ENCODE measurements around the gene COQ2.
A peak's percentile ranks its signal among the peaks of the same experiment; 100 is the strongest.
"Not testable (repeated sequence)": the region's sequence is repeated elsewhere in the genome, so short reads cannot be mapped to it uniquely, and the experiment has no call there.

COQ2 gene

DNA sequence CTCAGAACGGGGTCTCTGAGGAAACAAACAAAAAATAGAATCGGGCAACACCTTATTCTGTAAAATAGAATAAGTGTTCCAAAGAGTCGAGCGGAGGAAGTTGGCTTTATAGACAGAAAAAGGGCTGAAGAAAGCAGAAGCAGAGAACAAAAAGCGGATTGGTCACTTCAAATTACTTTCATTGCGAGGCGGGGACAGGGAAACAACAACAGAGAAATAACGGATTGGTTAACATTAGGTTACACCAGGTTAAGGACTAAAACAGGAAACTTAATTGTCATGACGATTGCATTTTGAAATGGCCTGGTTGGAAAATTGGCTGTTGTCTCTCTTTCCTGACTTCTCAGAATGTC is 433 bp upstream of the COQ2 start:
- DNase-seq (ENCODE audit: low read depth in 4 of 4, low spot score in 1 of 4): no peak

DNA sequence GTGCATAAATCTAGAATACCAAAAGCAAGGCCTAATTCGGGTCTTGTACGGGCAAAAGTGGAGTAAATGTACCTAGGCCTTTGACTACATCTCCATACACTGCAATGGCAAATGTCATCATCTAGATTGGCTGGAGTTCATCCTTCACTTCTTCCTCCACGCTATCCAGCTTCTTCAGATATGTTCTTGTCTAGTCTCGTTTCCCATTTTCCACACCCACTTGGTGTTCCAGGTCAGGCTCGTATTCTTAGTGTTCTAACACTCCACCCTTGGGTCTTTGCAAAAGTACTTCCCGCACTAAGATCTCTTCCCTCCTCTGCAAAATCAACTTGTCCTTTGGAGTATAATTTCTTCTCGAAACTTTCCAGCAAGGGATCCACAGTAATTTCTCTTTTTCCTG is 1.4 kb downstream of the COQ2 start:
- DNase-seq (ENCODE audit: low read depth in 4 of 4, low spot score in 1 of 4): no peak

DNA sequence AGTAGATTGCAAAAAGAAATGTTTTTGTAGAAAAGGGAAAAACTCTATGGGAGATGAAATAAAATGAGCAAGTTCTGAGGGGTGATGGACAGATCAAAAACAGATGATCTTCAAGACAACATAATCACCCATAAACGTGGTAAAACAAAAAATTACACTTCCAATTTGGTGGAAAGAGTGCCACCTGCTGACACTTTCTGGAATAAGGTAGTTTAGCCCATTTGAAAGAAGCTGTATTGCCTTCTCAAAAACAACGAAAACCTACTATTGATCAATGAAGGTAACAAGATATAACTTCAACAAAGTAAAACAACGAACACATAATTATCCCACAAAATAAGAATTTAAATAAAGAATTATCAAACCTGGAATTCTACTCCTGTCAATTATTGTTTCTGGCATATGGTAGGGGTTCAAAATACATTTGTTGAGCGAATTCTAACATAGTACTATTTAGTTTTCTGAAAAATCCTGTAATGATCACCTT is 2.5 kb downstream of the COQ2 start:
- peak; percentile 25 to 41 (median 31) for DNase-seq (ENCODE audit: low read depth in 4 of 4, low spot score in 1 of 4)

DNA sequence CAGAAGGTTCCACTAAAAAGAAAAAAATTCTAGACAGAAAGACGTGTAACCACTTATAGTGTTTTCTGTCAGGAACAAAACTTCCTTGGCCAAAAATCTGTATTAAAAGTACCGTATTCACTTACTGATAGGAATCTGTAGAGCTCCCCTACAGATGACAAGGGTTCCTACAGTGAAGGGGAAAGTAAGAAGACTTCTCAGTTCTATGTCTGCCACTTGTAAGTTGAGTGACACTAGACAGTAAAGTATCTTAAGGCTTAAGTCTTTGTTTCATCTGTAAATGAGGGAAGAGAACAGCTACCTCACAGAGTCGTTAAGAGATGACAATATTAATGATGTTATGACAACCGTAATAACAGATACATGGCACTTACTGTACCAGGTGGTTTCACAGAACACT is 3.3 kb downstream of the COQ2 start:
- no peak for DNase-seq (ENCODE audit: low read depth in 4 of 4, low spot score in 1 of 4)

DNA sequence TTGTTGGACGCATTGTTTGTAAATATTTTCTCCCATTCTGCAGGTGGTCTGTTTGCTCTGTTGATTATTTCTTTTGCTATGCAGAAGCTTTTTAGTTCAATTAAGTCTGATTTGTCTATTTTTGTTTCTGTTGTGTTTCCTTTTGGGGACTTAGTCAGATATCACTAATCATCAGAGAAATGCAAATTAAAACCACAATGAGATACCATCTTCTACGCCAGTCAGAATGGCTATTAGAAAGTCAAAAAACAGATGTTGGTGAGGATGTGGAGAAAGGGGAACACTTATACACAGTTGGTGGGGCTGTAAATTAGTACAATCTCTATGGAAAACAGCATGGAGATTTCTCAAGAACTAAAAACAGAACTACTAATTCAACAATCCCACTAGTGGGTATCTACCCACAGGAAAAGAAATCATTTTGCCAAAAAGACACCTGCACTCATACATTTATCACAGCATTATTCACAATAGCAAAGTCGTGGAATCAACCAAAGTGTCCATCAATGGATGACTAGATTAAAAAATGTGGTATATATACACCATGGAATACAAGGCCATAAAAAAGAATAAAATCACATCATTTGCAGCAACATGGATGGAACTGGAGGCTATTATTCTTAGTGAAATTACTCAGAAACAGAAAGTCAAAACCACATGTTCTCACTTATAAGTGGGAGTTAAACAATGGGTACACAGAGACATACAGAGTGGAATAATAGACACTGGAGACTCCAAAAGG is 8.1 kb downstream of the COQ2 start:
- no peak for DNase-seq (ENCODE audit: low read depth in 4 of 4, low spot score in 1 of 4)

DNA sequence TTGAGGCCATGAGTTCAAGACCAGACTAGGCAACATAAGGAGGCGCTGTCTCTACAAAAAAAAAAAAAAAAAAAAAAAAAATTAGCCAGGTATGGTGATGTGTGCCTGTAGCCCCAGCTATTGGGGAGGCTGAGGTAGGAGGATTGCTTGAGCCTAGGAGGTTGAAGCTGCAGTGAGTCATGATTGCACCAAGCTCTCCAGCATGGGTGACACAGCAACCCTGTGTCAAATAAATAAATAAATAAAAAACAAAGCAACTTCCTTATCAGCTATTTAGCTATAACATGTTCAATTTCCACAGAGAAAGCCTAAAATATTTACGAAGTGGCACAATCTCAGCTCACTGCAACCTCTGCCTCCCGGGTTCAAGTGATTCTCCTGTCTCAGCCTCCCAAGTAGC is 10.7 kb downstream of the COQ2 start:
- DNase-seq (ENCODE audit: low read depth in 4 of 4, low spot score in 1 of 4): not testable (repeated sequence)

DNA sequence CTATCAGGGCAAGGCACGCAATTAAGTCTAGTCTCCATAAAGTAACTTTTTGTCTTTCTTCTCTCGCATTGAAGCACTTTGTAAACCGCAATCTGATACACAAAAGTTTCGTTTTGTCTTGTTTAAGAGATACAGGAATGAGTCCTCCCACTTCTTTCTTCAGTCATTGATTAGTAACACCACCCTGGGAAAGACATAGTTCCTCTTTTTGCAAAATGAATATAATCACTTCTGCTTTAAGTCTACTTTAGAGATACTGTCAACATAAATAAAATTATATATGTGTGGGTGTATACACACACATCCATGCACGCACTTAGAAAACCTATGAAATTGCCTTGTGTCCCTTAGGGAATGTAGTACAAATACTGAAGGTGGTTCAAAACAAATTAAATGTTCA is 11.7 kb downstream of the COQ2 start:
- no peak for DNase-seq (ENCODE audit: low read depth in 4 of 4, low spot score in 1 of 4)

DNA sequence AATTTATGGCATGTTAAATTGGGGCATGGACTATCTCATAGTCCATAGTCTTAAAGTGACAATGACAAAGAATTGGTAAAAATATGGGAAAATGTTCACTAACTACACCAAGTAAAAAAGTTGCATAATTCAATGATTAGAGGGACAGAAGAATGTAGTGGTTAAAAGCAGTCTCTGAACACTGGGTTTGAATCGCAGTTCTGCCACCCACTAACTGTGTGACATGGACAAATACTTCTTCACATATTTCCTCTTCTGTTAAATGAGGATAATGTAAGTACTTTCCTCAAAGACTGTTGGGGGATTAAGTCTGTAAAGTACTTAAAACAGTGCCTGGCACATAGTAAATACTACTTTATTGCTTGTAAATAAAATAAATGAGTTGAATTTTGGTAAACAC is 15.3 kb downstream of the COQ2 start:
- no peak for DNase-seq (ENCODE audit: low read depth in 4 of 4, low spot score in 1 of 4)

DNA sequence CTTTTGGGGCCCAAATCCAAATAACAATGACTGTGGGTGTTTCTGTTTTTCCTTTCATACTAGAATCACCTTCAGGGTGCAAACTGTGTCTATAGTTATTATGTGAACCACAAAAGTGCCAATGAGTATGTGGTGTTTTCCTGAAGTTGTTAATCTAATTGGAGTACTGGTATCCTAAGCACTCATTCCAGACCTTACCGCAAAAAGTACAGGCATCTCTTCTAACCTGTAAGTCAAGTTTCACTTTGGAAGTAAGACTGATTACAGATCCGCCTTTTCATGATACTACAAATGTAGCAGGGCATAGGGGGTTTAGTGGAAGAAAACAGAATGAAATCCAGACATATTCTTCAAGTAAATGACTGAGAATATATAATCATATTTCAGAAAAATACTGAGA is 16.1 kb downstream of the COQ2 start:
- DNase-seq (ENCODE audit: low read depth in 4 of 4, low spot score in 1 of 4): no peak

DNA sequence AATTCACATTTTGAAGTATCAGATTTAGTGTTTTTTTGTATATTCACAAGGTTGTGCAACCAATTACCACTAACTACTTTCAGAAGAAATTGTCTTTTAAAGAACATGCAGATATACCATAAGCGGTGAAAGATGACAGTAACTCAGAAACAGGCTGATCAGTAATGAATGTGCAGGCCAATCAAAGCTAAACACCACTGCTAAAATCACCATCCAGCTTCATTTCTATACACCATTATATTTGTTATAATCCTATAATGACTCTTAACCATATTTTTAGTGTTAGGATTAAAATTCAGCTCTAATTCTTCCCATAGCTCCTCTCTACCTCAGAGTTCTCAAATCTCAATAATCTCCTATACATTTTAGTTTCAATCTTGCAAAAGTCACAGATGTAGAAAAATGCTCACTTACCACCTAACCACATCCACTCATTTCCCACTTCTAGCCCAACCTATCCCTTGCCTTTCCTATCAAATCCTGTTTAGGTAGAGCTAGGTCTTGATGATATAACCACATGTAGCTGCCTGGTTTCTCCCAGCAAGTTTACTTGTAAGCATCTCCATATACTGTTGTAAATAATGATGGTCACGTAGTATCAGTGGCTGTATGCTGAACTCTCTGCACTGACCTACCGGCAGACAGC is 16.6 kb downstream of the COQ2 start:
- DNase-seq (ENCODE audit: low read depth in 4 of 4, low spot score in 1 of 4): no peak

DNA sequence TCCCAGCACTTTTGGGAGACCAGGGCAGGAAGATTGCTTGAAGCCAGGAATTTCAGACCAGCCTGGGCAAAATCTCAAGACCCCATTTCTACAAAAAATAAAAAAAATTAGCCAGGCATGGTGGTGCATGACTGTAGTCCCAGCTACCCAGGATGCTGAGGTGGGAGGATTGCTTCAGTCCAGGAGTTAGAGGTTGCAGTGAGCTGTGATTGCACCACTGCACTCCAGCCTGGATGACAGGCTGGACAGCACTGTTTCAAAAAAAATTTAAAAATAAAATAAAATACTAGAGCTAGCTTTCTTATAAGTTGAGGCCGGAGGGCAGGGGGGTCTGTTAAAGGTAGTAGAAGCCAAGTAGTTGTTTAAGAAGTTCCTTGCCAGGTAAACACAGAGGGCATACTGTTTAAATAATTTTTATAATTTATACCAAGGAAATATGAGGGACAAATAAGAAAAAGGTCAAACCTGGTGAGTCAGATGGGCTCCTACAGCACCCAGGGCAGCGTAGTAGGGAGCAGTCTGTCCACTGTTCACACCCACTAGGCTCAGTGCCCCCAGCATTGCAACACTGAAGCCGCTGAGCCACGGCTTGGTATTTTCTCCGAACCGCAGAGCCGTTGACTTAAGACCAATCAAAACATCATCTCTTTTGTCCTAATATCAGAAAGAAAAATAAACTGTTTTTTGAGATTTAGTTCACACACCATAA is 17.3 kb downstream of the COQ2 start:
- DNase-seq (ENCODE audit: low read depth in 4 of 4, low spot score in 1 of 4): no peak

DNA sequence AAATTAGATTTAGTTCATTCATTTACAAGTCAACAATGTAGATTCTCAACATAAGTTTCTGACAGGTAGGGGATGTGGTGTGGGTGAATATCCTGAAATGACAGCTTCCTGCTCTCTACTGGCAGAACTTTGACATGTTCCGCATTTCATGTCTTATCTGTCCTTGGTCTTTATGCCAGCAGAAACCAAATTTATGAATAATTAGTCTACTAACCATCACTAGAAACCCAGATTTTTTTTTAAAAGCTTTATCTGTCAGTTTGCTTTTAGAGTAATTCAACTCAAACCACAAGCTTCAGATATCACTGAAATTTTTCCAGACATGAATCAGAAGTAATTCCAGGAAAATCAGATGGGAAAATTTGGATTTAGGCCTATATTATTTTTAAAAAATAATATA is 17.9 kb downstream of the COQ2 start:
- no peak for DNase-seq (ENCODE audit: low read depth in 4 of 4, low spot score in 1 of 4)

DNA sequence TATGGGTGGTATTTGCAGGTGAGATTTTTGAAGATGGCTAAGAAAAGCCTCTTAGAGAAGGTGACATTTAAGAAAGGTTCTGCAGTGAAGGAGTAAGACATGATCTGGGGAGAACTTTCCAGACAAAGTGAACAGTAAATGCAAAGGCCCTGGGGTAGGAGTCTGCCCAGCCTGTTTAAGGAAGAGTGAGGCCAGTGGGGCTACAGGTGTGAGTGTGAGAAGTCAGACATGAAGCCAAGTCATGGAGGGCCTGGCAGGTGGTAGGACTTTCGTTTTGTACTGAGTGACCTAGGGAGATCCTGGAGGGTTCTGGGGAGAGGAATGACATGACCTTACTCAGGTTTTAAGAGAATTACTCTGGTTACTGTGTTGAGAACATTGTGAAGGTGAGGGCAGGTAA is 21.5 kb downstream of the COQ2 start:
- no peak for DNase-seq (ENCODE audit: low read depth in 4 of 4, low spot score in 1 of 4)

DNA sequence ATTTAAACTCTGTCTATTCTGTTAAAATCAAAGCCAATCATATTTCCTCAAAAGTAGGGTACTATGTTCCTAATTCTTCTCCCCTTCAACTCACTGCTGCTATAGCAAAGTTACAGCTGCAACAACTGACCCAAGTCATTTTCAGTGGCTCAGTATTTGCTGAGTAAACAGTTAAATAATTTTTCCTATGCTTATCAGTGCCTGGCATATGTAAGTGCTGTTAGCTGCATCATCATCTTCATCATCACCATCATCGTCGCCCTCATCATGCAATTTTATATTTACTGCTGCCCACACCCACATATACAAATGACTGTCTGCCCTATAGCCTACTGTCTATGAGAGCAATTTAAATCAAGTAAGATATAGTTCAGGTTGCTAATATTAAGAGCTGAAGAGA is 21.9 kb downstream of the COQ2 start:
- no peak for DNase-seq (ENCODE audit: low read depth in 4 of 4, low spot score in 1 of 4)

DNA sequence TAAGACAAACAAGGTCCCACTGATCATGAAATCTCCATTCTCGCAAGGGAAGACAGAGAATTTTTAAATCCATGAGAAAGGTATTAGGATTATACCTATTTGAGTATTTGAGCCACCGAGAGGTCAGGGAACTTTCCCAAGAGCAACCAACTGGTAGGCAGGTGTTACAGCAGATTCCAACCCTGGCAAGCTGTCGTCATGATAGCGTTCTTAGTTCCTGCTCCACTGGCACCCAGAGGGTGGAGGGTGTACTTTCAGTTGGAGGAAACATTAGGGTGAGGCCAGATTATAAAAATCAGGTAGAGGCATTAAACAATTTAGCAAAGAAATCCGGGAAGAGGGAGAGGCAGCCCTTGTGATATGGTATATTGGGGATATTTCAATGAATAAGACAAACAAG is 23.3 kb downstream of the COQ2 start:
- DNase-seq (ENCODE audit: low read depth in 4 of 4, low spot score in 1 of 4): no peak

DNA sequence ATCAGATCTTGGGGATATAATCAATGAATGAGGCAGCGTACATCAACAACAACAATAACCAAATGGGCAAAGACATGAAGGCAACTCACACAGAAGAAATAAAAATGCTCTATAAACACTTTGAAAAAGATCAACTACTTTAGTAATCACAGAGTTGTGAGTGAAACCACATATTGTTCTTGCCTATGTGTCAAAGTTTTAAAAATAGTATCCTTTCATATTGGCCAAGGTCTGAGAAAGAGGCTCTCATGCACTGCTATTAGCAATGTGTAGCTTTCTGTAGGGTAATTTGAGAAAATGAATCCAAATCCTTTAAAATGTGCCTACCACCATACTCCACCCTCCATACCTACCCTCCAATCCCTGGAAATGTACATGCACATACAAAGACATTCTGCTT is 25.0 kb downstream of the COQ2 start:
- DNase-seq (ENCODE audit: low read depth in 4 of 4, low spot score in 1 of 4): no peak

DNA sequence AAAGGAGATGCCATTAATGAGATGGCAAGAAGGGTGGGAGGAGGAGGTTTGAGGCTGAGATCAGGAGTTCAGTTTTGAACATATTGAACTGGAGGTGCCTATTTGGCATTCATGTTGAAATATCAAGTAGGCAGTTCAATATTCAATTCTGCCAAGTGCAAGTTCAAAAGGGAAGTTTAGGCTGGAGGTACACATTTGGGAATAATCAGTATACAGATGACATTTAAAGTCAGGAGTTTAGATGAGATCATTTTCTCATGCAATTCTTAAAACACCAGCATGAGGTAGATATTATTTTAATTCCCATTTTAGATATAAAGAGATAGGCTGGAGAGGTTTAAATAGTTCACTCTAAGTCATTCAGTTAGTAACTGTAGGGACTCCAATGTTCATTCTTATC is 26.1 kb downstream of the COQ2 start:
- DNase-seq (ENCODE audit: low read depth in 4 of 4, low spot score in 1 of 4): no peak

DNA sequence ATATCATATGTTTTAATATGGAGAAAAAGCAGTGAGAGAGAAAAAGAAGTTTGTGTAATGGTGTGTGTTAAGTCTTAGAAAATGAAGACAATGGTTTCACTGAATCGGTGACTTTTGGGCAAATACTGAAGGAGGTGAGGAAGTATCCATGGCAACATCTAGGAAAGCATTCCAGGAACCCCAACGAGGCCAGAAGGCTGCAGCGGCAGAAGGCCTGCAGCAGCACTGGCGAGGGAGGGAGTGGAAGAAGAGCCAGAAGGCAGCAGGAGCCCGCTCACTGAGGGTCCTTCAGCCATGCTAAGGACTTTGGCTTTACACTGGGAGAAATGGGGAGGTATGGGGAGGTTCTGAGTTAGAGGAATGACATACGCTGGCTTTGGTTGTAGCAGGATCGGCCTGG is 26.8 kb downstream of the COQ2 start:
- no peak for DNase-seq (ENCODE audit: low read depth in 4 of 4, low spot score in 1 of 4)

DNA sequence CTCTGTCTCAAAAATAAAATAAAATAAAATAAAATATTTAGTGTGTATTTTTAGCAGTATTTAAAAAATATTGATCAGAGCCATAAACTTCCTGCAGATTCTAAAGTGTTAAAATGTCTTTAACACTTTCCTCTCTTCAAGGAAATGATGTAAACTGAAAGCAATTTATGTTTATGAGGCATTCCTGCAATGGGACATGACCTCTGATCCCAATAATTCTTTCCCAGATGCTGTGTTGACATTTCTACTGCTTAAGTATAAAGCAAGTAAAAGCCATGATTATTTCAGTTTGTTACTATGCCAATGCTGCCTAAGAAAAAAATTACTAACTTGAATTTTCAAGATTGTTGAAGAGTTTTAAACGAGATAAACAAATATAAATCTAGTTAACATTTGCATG is 29.0 kb downstream of the COQ2 start:
- no peak for DNase-seq (ENCODE audit: low read depth in 4 of 4, low spot score in 1 of 4)

DNA sequence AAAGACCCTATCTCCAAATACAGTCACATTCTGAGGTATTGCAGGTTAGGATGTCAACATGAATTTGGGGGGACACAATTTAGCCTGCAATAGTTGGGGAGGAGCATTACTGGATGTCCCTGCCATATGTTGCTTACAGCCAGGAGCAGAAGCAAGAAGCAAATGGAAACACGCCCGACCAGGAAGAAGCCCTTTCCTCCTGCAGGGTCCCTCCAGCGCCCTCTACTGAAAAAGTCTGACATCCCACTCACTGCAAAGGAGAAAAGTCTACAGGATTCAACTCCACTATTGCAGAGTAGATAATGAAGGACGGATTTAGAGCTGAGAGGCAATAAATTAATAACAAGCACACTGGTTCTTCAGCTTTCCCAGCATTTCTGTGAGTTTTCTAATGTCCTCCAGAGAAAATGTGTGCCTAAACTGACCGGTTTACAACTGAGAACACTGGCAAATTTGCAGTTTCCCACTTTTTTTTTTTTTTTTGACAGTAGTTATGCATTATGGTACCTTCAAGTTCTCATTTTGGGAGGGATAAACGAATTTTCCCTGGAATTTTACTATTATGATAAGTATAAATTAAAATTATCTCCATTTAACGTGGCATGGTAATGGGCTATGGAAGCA is 31.7 kb downstream of the COQ2 start:
- DNase-seq (ENCODE audit: low read depth in 4 of 4, low spot score in 1 of 4): peak in 3 of 4 experiments; percentile 27 to 58 (median 28)

DNA sequence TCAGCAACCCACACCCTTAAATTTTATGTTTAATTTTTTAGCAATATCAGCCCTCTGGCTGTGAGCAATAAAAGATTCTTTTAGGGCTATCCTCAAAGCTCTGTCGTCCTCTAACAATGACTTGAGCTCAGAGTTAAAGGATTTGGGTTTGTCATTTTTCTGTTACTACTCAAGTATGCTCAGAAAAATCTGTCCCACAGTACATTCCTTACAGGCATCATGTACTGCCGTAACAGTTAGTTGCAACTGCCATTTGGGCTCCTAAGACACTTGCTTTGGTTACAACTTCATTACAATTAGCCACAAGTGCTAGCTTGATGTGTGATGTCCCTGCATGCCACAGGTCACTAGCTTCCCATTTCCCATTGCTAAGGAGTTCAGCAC is 33.2 kb downstream of the COQ2 start:
- no peak for DNase-seq (ENCODE audit: low read depth in 4 of 4, low spot score in 1 of 4)

All from stimulated activated CD4-positive, alpha-beta T cell treated with anti-CD3 and anti-CD28 coated beads, Interleukin-1b, Interleukin-23, amount 100 ng/mL, for 24 hours (primary cell).